NCI-H1417 (cell line): ENCODE measurements around the gene KLK3.

Source experiments
- DNase-seq, 3 experiments: peaks; one replicate each; lab custom pipeline; 2025; lab: John Stamatoyannopoulos, UW

The KLK3 gene

GRCh38 chr19:50898018-50898417, 43.3 kb downstream of the KLK3 start:
- no peak for DNase-seq

GRCh38 chr19:50899569-50899968, 44.9 kb downstream of the KLK3 start:
- no peak for DNase-seq

DNA sequence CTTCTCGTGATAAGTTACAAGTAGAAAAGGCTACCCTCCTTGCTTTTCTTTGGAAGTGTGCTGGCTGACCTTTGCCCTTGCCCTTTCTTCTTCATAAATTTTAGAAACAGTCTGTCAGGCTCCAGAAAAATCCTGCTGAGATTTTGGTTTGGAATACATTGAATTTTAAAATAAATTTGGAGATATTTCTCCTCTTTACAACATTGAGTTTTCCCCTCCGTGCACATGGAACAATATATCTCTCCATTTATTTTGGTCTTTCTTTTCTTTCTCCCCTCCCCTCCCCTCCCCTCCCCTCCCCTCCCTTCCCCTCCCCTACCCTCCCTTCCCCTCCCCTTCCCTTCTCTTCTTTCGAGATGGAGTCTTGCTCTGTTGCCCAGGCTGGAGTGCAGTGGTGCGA, 47.9 kb downstream of the KLK3 start:
- no peak for DNase-seq

DNA sequence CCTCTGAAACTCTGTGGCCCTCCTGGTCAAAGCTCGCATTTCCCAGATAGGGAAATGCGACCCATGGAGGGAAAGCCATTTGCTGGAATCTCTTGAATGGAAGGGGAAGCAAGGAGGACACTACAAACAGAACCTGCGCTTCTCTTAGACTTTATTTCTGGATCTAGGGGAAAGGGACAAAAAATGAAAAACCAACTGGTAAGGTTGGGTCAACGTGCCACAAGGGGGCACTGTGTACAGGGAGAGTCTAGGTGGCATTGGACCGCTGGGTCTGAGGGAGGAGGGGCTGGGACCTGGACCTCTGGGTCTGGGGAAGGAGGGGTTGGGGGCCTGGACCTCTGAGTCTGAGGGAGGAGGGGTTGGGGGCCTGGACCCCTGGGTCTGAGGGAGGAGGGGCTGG, 51.5 kb downstream of the KLK3 start:
- peak in 2 of 3 experiments; percentile 8 to 18 for DNase-seq

GRCh38 chr19:50908336-50908735, 53.6 kb downstream of the KLK3 start:
- no peak for DNase-seq

- DNase-seq: peak in 2 of 3 experiments; percentile 27 to 53
These were observed 54.7 kb downstream of the KLK3 start for GRCh38 chr19:50909240-50910070.
